ENCODE data around the gene ANKRD17. TPM values are rescaled to one million over a fixed set of nuclear protein-coding genes. Genes with fewer than 3 reads are reported as not detected.

The ANKRD17 gene, protein sequence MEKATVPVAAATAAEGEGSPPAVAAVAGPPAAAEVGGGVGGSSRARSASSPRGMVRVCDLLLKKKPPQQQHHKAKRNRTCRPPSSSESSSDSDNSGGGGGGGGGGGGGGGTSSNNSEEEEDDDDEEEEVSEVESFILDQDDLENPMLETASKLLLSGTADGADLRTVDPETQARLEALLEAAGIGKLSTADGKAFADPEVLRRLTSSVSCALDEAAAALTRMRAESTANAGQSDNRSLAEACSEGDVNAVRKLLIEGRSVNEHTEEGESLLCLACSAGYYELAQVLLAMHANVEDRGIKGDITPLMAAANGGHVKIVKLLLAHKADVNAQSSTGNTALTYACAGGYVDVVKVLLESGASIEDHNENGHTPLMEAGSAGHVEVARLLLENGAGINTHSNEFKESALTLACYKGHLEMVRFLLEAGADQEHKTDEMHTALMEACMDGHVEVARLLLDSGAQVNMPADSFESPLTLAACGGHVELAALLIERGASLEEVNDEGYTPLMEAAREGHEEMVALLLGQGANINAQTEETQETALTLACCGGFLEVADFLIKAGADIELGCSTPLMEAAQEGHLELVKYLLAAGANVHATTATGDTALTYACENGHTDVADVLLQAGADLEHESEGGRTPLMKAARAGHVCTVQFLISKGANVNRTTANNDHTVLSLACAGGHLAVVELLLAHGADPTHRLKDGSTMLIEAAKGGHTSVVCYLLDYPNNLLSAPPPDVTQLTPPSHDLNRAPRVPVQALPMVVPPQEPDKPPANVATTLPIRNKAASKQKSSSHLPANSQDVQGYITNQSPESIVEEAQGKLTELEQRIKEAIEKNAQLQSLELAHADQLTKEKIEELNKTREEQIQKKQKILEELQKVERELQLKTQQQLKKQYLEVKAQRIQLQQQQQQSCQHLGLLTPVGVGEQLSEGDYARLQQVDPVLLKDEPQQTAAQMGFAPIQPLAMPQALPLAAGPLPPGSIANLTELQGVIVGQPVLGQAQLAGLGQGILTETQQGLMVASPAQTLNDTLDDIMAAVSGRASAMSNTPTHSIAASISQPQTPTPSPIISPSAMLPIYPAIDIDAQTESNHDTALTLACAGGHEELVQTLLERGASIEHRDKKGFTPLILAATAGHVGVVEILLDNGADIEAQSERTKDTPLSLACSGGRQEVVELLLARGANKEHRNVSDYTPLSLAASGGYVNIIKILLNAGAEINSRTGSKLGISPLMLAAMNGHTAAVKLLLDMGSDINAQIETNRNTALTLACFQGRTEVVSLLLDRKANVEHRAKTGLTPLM (N-terminal part only)
- 64.4 and 67.7 TPM in 2 replicates for total RNA-seq
- 33.3 and 33.5 TPM in 2 replicates for polyA plus RNA-seq
- polyA plus RNA-seq (2011; cell fraction: cytosol; rRNA removed): 31.9 and 34.8 TPM in 2 replicates
- 69.2 and 75.2 TPM in 2 replicates for polyA plus RNA-seq (2011; cell fraction: nucleus; rRNA removed)
- polyA plus RNA-seq (2012): 32.4 and 40.3 TPM in 2 replicates
- polyA minus RNA-seq: 127 and 152 TPM in 2 replicates
- polyA minus RNA-seq (2011; cell fraction: cytosol; rRNA and poly(A)+ RNA removed): 39.0 TPM
- 115 and 164 TPM in 2 replicates for polyA minus RNA-seq (2011; cell fraction: nucleus; rRNA and poly(A)+ RNA removed)
- Bru-seq, nascent RNA: percentile 97 among the genes with signal in this experiment
- BruChase-seq, experiment 1, labeled RNA remaining after a 6-hour chase: percentile 92 among the genes with signal in this experiment
- percentile 94 among the genes with signal in this experiment for BruChase-seq, experiment 2, labeled RNA remaining after a 2-hour chase
- long read RNA-seq, partial matches to known transcripts: 43 of 59 reads
- long read RNA-seq, other reads (novel, unspliced or antisense): 16 of 59 reads

DNA sequence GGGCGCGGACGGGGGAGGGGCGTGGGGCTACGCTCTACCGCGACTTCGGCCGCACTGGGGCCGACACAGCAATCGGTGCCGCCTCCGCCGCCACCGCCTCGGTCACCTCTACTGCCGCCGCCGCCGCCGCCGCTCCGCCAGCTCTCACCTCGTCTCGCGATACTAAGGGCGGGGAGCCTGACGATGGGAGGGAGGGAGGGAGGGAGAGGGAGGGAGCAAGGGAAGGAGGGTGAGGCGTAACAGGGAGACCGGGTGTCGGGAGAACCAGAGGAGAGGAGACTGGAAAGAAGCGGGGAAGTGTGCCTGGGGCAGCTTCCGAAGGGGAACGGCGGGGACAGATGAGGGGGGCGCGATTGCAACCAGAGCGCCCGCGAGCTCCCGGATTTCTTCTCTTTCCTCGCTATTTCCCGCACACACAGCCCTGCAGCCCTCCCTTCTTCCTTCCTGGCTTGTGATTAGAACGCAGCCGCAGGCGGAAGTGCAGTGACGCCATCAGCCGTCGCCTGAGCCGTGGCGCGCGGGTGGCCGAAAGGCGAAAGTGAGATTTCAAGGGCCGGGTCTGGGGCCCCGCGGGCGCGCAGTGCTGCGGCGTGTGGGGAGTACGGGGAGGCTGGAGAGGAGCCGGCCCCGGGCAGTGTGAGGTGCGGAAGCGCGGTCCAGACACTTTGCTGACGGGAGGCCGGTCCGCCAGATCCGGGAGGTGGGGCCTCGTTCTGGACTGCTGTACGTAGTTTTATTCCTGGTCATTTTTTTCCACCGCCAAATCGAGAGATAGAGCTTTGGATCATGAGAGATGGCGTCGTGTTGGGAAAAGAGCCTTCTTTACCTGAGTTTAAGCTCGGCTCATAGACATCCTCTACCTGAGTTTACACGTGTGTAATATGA lies at the start of gene ANKRD17:
Gene ANKRD17, minus strand, starts transcription at position 113 of the 885 bp plus-strand sequence. CDS start 130 bp downstream, outside the sequence.
- POLR2A ChIA-PET: interaction anchor here (0.7 to 1.4 kb wide), 6 partner anchors 11 to 287 kb away, joined by 4 to 12 read pairs (median 6); no protein-coding TSS in a partner anchor

More for the DNA sequence above, at the start of gene ANKRD17:
- Histone ChIP-seq H3K9me1 (replicated peaks; ENCODE audit: control insufficient read depth, extremely low read depth, insufficient read depth, low read length) (no peaks in the 10 kb centered on the region), H3K27ac (ENCODE audit: insufficient read depth, low read depth, low read length) (peak within 1 kb of the TSS; percentile 91), H3K36me3 (ENCODE audit: control insufficient read depth in 2 of 2, extremely low read depth in 1 of 2, insufficient read depth in 2 of 2, low read length in 2 of 2) (peaks cover 0 to 3% of the 10 kb centered on the region in 2 experiments), H4K20me1 (replicated peaks; ENCODE audit: control insufficient read depth, extremely low read depth, insufficient read depth, low read length) (peaks cover 8% of the 10 kb centered on the region), H3K4me3 (replicated peaks in 1 of 3; ENCODE audit: insufficient read depth in 1 of 3, low read depth in 1 of 3, low read length in 3 of 3) (peak within 1 kb of the TSS; percentile 61 to 93 (median 91)), H3K79me2 (ENCODE audit: control insufficient read depth, insufficient read depth, low read length) (peaks cover 62% of the 10 kb centered on the region), H3K9ac (replicated peaks; ENCODE audit: extremely low read depth, insufficient read depth, low read length) (peak within 1 kb of the TSS; percentile 100), H2AFZ (ENCODE audit: low read depth, low read length) (peak within 1 kb of the TSS; percentile 81), H3K4me2 (ENCODE audit: insufficient read depth, low read length) (peak within 1 kb of the TSS; percentile 99), H3K9me3 (replicated peaks; ENCODE audit: control insufficient read depth, insufficient read depth, low read length) (no peaks in the 10 kb centered on the region), H3K27me3 (ENCODE audit: control insufficient read depth in 2 of 2, insufficient read depth in 2 of 2, low read length in 2 of 2) (no peaks in the 10 kb centered on the region), H3K4me1 (ENCODE audit: control insufficient read depth, extremely low read depth, insufficient read depth, low read length) (peaks cover 19% of the 10 kb centered on the region)
- CTCF ChIA-PET: interaction anchor here (1.0 to 3.4 kb wide), 9 partner anchors 9 to 691 kb away, joined by 3 to 29 read pairs (median 4); no protein-coding TSS in a partner anchor
- dilution Hi-C loops (cut with MboI; ENCODE audit: extremely low pct_ligation_motif_present, low sequenced_read_pairs): no loop called here
- FAIRE-seq: peak; percentile 91
- intact Hi-C loops (cut with micrococcal nuclease): loop anchor here (2.0 to 5.0 kb wide), 3 partner anchors 284 to 898 kb away; no protein-coding TSS in a partner anchor
- peak; percentile 97 for DNase-seq (ENCODE audit: low read depth, low spot score)
- TF ChIP-seq MYC (IDR thresholded peaks at IDR 0.05; ENCODE audit: low read depth, low read length): peak; percentile 50
- no peak for TF ChIP-seq FOS (IDR thresholded peaks at IDR 0.05; ENCODE audit: borderline replicate concordance, insufficient read depth, low read length)
- TF ChIP-seq, protein P1, sequence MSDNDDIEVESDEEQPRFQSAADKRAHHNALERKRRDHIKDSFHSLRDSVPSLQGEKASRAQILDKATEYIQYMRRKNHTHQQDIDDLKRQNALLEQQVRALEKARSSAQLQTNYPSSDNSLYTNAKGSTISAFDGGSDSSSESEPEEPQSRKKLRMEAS (IDR thresholded peaks at IDR 0.05; ENCODE audit: insufficient read depth, insufficient read length): peak; percentile 34
- no peak for TF ChIP-seq GATA2 (IDR thresholded peaks at IDR 0.05; ENCODE audit: insufficient read depth, insufficient read length, low read depth, low read length)
- TF ChIP-seq POLR2A (IDR thresholded peaks at IDR 0.05; ENCODE audit: low read depth, low read length): peak; percentile 88
- peak; percentile 85 for TF ChIP-seq POLR2AphosphoS5 (IDR thresholded peaks at IDR 0.05; ENCODE audit: insufficient read depth, low read depth, low read length)
- no TSS peak for BruUV-seq (replicated peaks)
